Measurements from ENCODE around the gene TACC2. TPM values are rescaled to one million over a fixed set of nuclear protein-coding genes. Genes with fewer than 3 reads are reported as not detected.
"Not testable (repeated sequence)": the region's sequence is repeated elsewhere in the genome, so short reads cannot be mapped to it uniquely, and the experiment has no call there.

The TACC2 gene
- total RNA-seq, 1 donor from 2014 or later, result 10.7 TPM

DNA sequence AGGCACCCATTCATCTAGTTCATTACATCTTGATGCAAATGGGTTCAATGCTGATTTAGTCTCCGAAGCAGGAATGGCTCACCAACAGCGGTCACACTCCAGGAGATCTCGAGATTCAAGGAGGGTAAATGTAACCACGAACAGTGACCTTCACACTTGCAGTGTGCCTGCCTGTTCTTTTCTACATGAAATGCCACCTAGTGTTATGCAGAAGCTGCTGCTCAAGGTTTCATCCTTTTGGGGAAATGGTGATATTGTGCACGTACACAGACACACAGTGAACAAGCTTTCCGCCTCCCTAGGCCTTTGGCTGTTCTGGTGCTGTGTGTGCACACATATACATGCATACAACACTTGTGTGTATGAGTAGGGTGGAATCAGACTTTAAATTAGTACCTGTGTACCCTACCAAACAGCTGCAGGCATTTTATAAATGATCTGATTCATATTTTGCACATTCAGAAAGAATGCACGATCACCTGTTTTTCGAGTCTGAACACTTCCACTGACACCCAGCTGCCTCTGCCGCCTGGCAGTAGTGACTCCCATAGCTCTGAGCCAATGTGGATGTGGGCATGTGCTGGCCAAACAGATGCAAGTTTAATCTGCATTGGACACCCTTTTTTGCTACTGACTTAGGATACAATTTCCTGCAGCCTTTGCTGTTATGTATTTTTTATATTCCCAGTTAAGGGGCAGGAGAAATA, 100.5 kb downstream of the TACC2 start:
- Histone ChIP-seq H3K27ac (no peak overlapping the region), H3K27me3 (no peaks in the 10 kb centered on the region), H3F3A (ENCODE audit: low read depth) (no peaks in the 10 kb centered on the region), H2AFZ (replicated peaks) (no peak overlapping the region), H3K4me1 (peaks cover 10% of the 10 kb centered on the region), H4K20me1 (ENCODE audit: low read depth) (peaks cover 5% of the 10 kb centered on the region), H3K36me3 (no peaks in the 10 kb centered on the region), H3K4me3 (no peak overlapping the region), H3K4me2 (no peak overlapping the region), H3K9me3 (ENCODE audit: low read depth) (no peaks in the 10 kb centered on the region), H3K79me2 (ENCODE audit: low read depth) (no peaks in the 10 kb centered on the region), H3K9ac (no peak overlapping the region)
- Mint-ChIP-seq H3K27ac (peak overlapping the region; percentile 1), H3K4me1 (peaks cover 16% of the 10 kb centered on the region), H3K36me3 (peaks cover 2% of the 10 kb centered on the region), H3K27me3 (ENCODE audit: insufficient read depth, low read depth) (peaks cover 8% of the 10 kb centered on the region), H3K4me3 (no peak overlapping the region), H3K9me3 (no peaks in the 10 kb centered on the region)
- no peak for DNase-seq (ENCODE audit: low spot score)
- TF ChIP-seq, protein P1, sequence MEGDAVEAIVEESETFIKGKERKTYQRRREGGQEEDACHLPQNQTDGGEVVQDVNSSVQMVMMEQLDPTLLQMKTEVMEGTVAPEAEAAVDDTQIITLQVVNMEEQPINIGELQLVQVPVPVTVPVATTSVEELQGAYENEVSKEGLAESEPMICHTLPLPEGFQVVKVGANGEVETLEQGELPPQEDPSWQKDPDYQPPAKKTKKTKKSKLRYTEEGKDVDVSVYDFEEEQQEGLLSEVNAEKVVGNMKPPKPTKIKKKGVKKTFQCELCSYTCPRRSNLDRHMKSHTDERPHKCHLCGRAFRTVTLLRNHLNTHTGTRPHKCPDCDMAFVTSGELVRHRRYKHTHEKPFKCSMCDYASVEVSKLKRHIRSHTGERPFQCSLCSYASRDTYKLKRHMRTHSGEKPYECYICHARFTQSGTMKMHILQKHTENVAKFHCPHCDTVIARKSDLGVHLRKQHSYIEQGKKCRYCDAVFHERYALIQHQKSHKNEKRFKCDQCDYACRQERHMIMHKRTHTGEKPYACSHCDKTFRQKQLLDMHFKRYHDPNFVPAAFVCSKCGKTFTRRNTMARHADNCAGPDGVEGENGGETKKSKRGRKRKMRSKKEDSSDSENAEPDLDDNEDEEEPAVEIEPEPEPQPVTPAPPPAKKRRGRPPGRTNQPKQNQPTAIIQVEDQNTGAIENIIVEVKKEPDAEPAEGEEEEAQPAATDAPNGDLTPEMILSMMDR (IDR thresholded peaks at IDR 0.05), result no peak
- TF ChIP-seq EZH2phosphoT487 (IDR thresholded peaks at IDR 0.05) (no peak), EZH2 (IDR thresholded peaks at IDR 0.05) (no peak)

DNA sequence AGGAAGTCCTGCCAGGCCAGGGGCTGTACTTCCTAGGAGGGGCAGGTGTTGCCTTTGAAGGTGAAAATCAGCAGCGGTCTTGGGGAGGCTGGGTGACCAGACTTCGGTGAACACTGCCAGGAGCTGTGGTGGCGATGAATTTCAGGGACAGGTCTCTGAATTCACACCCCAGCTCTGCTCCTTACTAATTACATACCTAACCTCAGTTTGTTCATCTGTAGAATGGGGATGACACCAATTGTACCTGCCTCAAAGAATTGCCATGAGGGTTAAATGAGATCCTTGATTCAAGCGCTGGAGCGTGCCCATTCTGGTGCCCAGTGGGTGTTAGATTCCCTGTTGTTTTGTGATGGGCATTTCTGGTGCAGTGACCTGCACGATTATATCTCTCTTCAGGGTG, 102.8 kb downstream of the TACC2 start:
- Mint-ChIP-seq H3K4me1 (peaks cover 16% of the 10 kb centered on the region), H3K27ac (no peak overlapping the region), H3K9me3 (no peaks in the 10 kb centered on the region), H3K36me3 (no peaks in the 10 kb centered on the region), H3K27me3 (ENCODE audit: insufficient read depth, low read depth) (peaks cover 7% of the 10 kb centered on the region), H3K4me3 (no peak overlapping the region)
- H3K27me3 ChIP-seq, result no peaks in the 10 kb centered on the region
- H3K4me1 ChIP-seq, result peaks cover 10% of the 10 kb centered on the region
- no peak overlapping the region for H2AFZ ChIP-seq (replicated peaks)
- no peaks in the 10 kb centered on the region for H3K36me3 ChIP-seq
- no peak overlapping the region for H3K4me2 ChIP-seq
- no peak for DNase-seq (ENCODE audit: low spot score)
- H3F3A ChIP-seq (ENCODE audit: low read depth), result no peaks in the 10 kb centered on the region
- H3K79me2 ChIP-seq (ENCODE audit: low read depth), result no peaks in the 10 kb centered on the region
- H3K27ac ChIP-seq, result no peak overlapping the region
- H3K4me3 ChIP-seq, result no peak overlapping the region
- H3K9me3 ChIP-seq (ENCODE audit: low read depth), result no peaks in the 10 kb centered on the region
- H3K9ac ChIP-seq, result no peak overlapping the region
- peaks cover 5% of the 10 kb centered on the region for H4K20me1 ChIP-seq (ENCODE audit: low read depth)
- TF ChIP-seq, protein P1 (IDR thresholded peaks at IDR 0.05), result no peak

DNA sequence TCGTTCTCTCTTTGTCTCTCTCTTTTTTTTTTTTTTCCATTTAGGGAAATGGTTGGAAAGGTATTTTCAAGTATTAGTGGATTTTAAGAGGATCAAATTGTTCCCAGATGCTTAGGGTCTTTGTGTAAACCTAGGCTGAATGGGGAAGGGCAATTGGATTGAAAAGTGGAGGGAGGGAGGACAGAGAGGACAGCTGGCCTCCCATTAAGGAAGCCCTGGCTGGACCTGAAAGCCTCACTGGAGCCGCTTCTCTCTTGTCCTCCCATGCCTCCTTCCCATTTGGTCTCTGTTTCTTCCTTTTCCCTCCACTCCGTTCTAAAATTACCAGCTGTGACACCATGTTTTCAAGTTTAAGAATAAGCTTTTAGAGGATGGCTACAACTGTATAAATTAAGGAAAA, 104.1 kb downstream of the TACC2 start:
- Histone ChIP-seq H3K9ac (no peak overlapping the region), H3F3A (ENCODE audit: low read depth) (no peaks in the 10 kb centered on the region), H3K9me3 (ENCODE audit: low read depth) (no peaks in the 10 kb centered on the region), H3K4me3 (no peak overlapping the region), H2AFZ (replicated peaks) (no peak overlapping the region), H3K4me2 (peak overlapping the region; percentile 38), H3K27ac (no peak overlapping the region), H3K79me2 (ENCODE audit: low read depth) (no peaks in the 10 kb centered on the region), H4K20me1 (ENCODE audit: low read depth) (peaks cover 5% of the 10 kb centered on the region), H3K27me3 (no peaks in the 10 kb centered on the region), H3K36me3 (no peaks in the 10 kb centered on the region), H3K4me1 (peaks cover 10% of the 10 kb centered on the region)
- Mint-ChIP-seq H3K27me3 (ENCODE audit: insufficient read depth, low read depth) (peaks cover 7% of the 10 kb centered on the region), H3K36me3 (no peaks in the 10 kb centered on the region), H3K9me3 (no peaks in the 10 kb centered on the region), H3K4me3 (no peak overlapping the region), H3K27ac (no peak overlapping the region), H3K4me1 (peaks cover 14% of the 10 kb centered on the region)
- peak; percentile 19 for DNase-seq (ENCODE audit: low spot score)
- TF ChIP-seq, protein P1 (IDR thresholded peaks at IDR 0.05), result no peak
- TF ChIP-seq EZH2 (IDR thresholded peaks at IDR 0.05), result no peak
- TF ChIP-seq EZH2phosphoT487 (IDR thresholded peaks at IDR 0.05), result no peak

DNA sequence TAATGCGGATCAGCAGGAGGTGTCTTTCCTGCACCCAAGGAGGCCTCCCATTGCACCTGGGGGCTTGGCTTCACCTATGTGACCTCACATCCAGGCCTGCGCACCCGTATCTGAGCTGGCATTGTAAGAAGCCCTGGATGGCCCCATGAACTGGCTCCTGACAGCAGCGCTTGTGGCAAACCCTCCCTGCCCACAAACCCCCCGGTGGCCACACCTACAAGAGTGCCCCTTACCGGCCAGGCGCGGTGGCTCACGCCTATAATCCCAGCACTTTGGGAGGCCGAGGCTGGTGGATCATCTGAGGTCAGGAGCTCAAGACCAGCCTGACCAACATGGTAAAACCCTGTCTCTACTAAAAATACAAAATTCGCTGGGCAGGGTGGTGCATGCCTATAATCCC, 107.2 kb downstream of the TACC2 start:
- H3K36me3 Mint-ChIP-seq; H3K79me2 ChIP-seq (ENCODE audit: low read depth); H3K27me3 ChIP-seq; H4K20me1 ChIP-seq (ENCODE audit: low read depth); H3K27me3 Mint-ChIP-seq (ENCODE audit: insufficient read depth, low read depth); H3F3A ChIP-seq (ENCODE audit: low read depth); H3K4me1 Mint-ChIP-seq; H3K9me3 ChIP-seq (ENCODE audit: low read depth); H3K4me3 Mint-ChIP-seq; H3K4me3 ChIP-seq; H3K9ac ChIP-seq; DNase-seq (ENCODE audit: low spot score); H2AFZ ChIP-seq (replicated peaks); H3K4me2 ChIP-seq; H3K9me3 Mint-ChIP-seq; H3K36me3 ChIP-seq; H3K27ac ChIP-seq: not testable (repeated sequence)
- H3K4me1 ChIP-seq, result peaks cover 10% of the 10 kb centered on the region
- peak overlapping the region; percentile 46 for H3K27ac Mint-ChIP-seq
